ENCODE results near the gene BLCAP.
"Not testable (repeated sequence)": the region's sequence is repeated elsewhere in the genome, so short reads cannot be mapped to it uniquely, and the experiment has no call there.

BLCAP gene

GRCh38 chr20:37500311-37500710 lies 27.4 kb downstream of the BLCAP start:
- H3K27ac ChIP-seq (ENCODE audit: low read depth, low read length): no peak overlapping the region
- H3K9ac ChIP-seq (ENCODE audit: low read length): no peak overlapping the region
- H3K4me3 ChIP-seq (ENCODE audit: low read length): no peak overlapping the region
- no peaks in the 10 kb centered on the region for H3K4me1 ChIP-seq (ENCODE audit: control insufficient read depth, insufficient read depth, low read length)
- H3K36me3 ChIP-seq (ENCODE audit: control insufficient read depth, insufficient read depth, low read length): no peaks in the 10 kb centered on the region
- no peaks in the 10 kb centered on the region for H3K27me3 ChIP-seq (ENCODE audit: control insufficient read depth, insufficient read depth, low read length)

- no peak overlapping the region for H3K27ac ChIP-seq (ENCODE audit: low read depth, low read length)
- no peak overlapping the region for H3K4me3 ChIP-seq (ENCODE audit: low read length)
- H3K27me3 ChIP-seq (ENCODE audit: control insufficient read depth, insufficient read depth, low read length): no peaks in the 10 kb centered on the region
- no peak overlapping the region for H3K9ac ChIP-seq (ENCODE audit: low read length)
- no peaks in the 10 kb centered on the region for H3K4me1 ChIP-seq (ENCODE audit: control insufficient read depth, insufficient read depth, low read length)
- H3K36me3 ChIP-seq (ENCODE audit: control insufficient read depth, insufficient read depth, low read length): no peaks in the 10 kb centered on the region
These were observed 29.5 kb downstream of the BLCAP start for GRCh38 chr20:37498066-37498665.

GRCh38 chr20:37494796-37495195 lies 32.9 kb downstream of the BLCAP start:
- H3K9ac ChIP-seq (ENCODE audit: low read length): no peak overlapping the region
- H3K36me3 ChIP-seq (ENCODE audit: control insufficient read depth, insufficient read depth, low read length): no peaks in the 10 kb centered on the region
- no peak overlapping the region for H3K27ac ChIP-seq (ENCODE audit: low read depth, low read length)
- H3K4me3 ChIP-seq (ENCODE audit: low read length): no peak overlapping the region
- H3K4me1 ChIP-seq (ENCODE audit: control insufficient read depth, insufficient read depth, low read length): no peaks in the 10 kb centered on the region
- no peaks in the 10 kb centered on the region for H3K27me3 ChIP-seq (ENCODE audit: control insufficient read depth, insufficient read depth, low read length)

- H3K4me3 ChIP-seq (ENCODE audit: low read length): no peak overlapping the region
- no peak overlapping the region for H3K9ac ChIP-seq (ENCODE audit: low read length)
- no peaks in the 10 kb centered on the region for H3K27me3 ChIP-seq (ENCODE audit: control insufficient read depth, insufficient read depth, low read length)
- no peak overlapping the region for H3K27ac ChIP-seq (ENCODE audit: low read depth, low read length)
- no peaks in the 10 kb centered on the region for H3K4me1 ChIP-seq (ENCODE audit: control insufficient read depth, insufficient read depth, low read length)
- H3K36me3 ChIP-seq (ENCODE audit: control insufficient read depth, insufficient read depth, low read length): no peaks in the 10 kb centered on the region
These were observed 33.4 kb downstream of the BLCAP start for GRCh38 chr20:37494301-37494700.

- Histone ChIP-seq H3K9ac (ENCODE audit: low read length) (no peak overlapping the region), H3K27ac (ENCODE audit: low read depth, low read length) (no peak overlapping the region), H3K36me3 (ENCODE audit: control insufficient read depth, insufficient read depth, low read length) (no peaks in the 10 kb centered on the region), H3K27me3 (ENCODE audit: control insufficient read depth, insufficient read depth, low read length) (no peaks in the 10 kb centered on the region), H3K4me3 (ENCODE audit: low read length) (no peak overlapping the region), H3K4me1 (ENCODE audit: control insufficient read depth, insufficient read depth, low read length) (no peaks in the 10 kb centered on the region)
These were observed 34.7 kb downstream of the BLCAP start for GRCh38 chr20:37492945-37493344.

- Histone ChIP-seq H3K4me3 (ENCODE audit: low read length) (no peak overlapping the region), H3K9ac (ENCODE audit: low read length) (no peak overlapping the region), H3K27me3 (ENCODE audit: control insufficient read depth, insufficient read depth, low read length) (no peaks in the 10 kb centered on the region), H3K36me3 (ENCODE audit: control insufficient read depth, insufficient read depth, low read length) (no peaks in the 10 kb centered on the region), H3K27ac (ENCODE audit: low read depth, low read length) (no peak overlapping the region), H3K4me1 (ENCODE audit: control insufficient read depth, insufficient read depth, low read length) (no peaks in the 10 kb centered on the region)
These were observed 35.5 kb downstream of the BLCAP start for GRCh38 chr20:37492096-37492625.

GRCh38 chr20:37490663-37491350 lies 36.9 kb downstream of the BLCAP start:
- Histone ChIP-seq H3K27me3 (ENCODE audit: control insufficient read depth, insufficient read depth, low read length) (no peaks in the 10 kb centered on the region), H3K27ac (ENCODE audit: low read depth, low read length) (no peak overlapping the region), H3K36me3 (ENCODE audit: control insufficient read depth, insufficient read depth, low read length) (no peaks in the 10 kb centered on the region), H3K9ac (ENCODE audit: low read length) (no peak overlapping the region), H3K4me1 (ENCODE audit: control insufficient read depth, insufficient read depth, low read length) (no peaks in the 10 kb centered on the region), H3K4me3 (ENCODE audit: low read length) (no peak overlapping the region)

- H3K27ac ChIP-seq (ENCODE audit: low read depth, low read length); H3K9ac ChIP-seq (ENCODE audit: low read length); H3K27me3 ChIP-seq (ENCODE audit: control insufficient read depth, insufficient read depth, low read length); H3K4me1 ChIP-seq (ENCODE audit: control insufficient read depth, insufficient read depth, low read length); H3K4me3 ChIP-seq (ENCODE audit: low read length); H3K36me3 ChIP-seq (ENCODE audit: control insufficient read depth, insufficient read depth, low read length): not testable (repeated sequence)
These were observed 41.5 kb downstream of the BLCAP start for GRCh38 chr20:37486209-37486608.

- Histone ChIP-seq H3K27ac (ENCODE audit: low read depth, low read length) (no peak overlapping the region), H3K4me3 (ENCODE audit: low read length) (no peak overlapping the region), H3K27me3 (ENCODE audit: control insufficient read depth, insufficient read depth, low read length) (no peaks in the 10 kb centered on the region), H3K4me1 (ENCODE audit: control insufficient read depth, insufficient read depth, low read length) (no peaks in the 10 kb centered on the region), H3K36me3 (ENCODE audit: control insufficient read depth, insufficient read depth, low read length) (no peaks in the 10 kb centered on the region), H3K9ac (ENCODE audit: low read length) (no peak overlapping the region)
These were observed 43.3 kb downstream of the BLCAP start for GRCh38 chr20:37484331-37484730.

- H3K36me3 ChIP-seq (ENCODE audit: control insufficient read depth, insufficient read depth, low read length): no peaks in the 10 kb centered on the region
- H3K27ac ChIP-seq (ENCODE audit: low read depth, low read length): no peak overlapping the region
- no peaks in the 10 kb centered on the region for H3K27me3 ChIP-seq (ENCODE audit: control insufficient read depth, insufficient read depth, low read length)
- no peaks in the 10 kb centered on the region for H3K4me1 ChIP-seq (ENCODE audit: control insufficient read depth, insufficient read depth, low read length)
- H3K4me3 ChIP-seq (ENCODE audit: low read length): no peak overlapping the region
- H3K9ac ChIP-seq (ENCODE audit: low read length): no peak overlapping the region
These were observed 46.1 kb downstream of the BLCAP start for GRCh38 chr20:37481610-37482009.

GRCh38 chr20:37480919-37481318 lies 46.8 kb downstream of the BLCAP start:
- Histone ChIP-seq H3K9ac (ENCODE audit: low read length) (no peak overlapping the region), H3K27ac (ENCODE audit: low read depth, low read length) (no peak overlapping the region), H3K4me1 (ENCODE audit: control insufficient read depth, insufficient read depth, low read length) (no peaks in the 10 kb centered on the region), H3K4me3 (ENCODE audit: low read length) (no peak overlapping the region), H3K36me3 (ENCODE audit: control insufficient read depth, insufficient read depth, low read length) (no peaks in the 10 kb centered on the region), H3K27me3 (ENCODE audit: control insufficient read depth, insufficient read depth, low read length) (no peaks in the 10 kb centered on the region)

GRCh38 chr20:37479925-37480691 lies 47.6 kb downstream of the BLCAP start:
- H3K27me3 ChIP-seq (ENCODE audit: control insufficient read depth, insufficient read depth, low read length): no peaks in the 10 kb centered on the region
- no peaks in the 10 kb centered on the region for H3K4me1 ChIP-seq (ENCODE audit: control insufficient read depth, insufficient read depth, low read length)
- H3K27ac ChIP-seq (ENCODE audit: low read depth, low read length): no peak overlapping the region
- H3K36me3 ChIP-seq (ENCODE audit: control insufficient read depth, insufficient read depth, low read length): no peaks in the 10 kb centered on the region
- H3K4me3 ChIP-seq (ENCODE audit: low read length): no peak overlapping the region
- H3K9ac ChIP-seq (ENCODE audit: low read length): no peak overlapping the region

Data from rectal smooth muscle tissue (tissue), 1 donor.